Activated T-helper 1 cell treated with anti-CD3 and anti-CD28 coated beads, Interleukin-12 subunit alpha, Interleukin-12 subunit beta, Interleukin-2, Interleukin-4 antibody, amounts not matched to agents 30 ng/mL and 10 ng/mL and 1 ng/mL, durations not matched to agents 14 hours and 24 hours and 36 hours (primary cell): ENCODE measurements around the gene IZUMO4. TPM values are rescaled to one million over a fixed set of nuclear protein-coding genes. Genes with fewer than 3 reads are reported as not detected.

Source experiments
- DNase-seq: peaks from one replicate; pipeline ENCODE4 v3.0.0; 2021; ENCODE audit warnings: low spot score
- H3K27ac Mint-ChIP-seq: one replicate; pipeline ENCODE4 v1.8.0; 2021; ENCODE audit warnings: mild to moderate bottlenecking, mixed read lengths
- H3K27me3 Mint-ChIP-seq: one replicate; pipeline ENCODE4 v1.8.0; 2022; ENCODE audit warnings: mild to moderate bottlenecking, moderate library complexity, mixed read lengths; ENCODE audit not compliant: insufficient read depth
- H3K36me3 Mint-ChIP-seq: one replicate; pipeline ENCODE4 v1.8.0; 2021; ENCODE audit warnings: low read depth, mixed read lengths
- H3K4me1 Mint-ChIP-seq: one replicate; pipeline ENCODE4 v1.8.0; 2021; ENCODE audit warnings: low read depth, mixed read lengths
- H3K4me3 Mint-ChIP-seq: one replicate; pipeline ENCODE4 v1.8.0; 2021; ENCODE audit warnings: mild to moderate bottlenecking, moderate library complexity, mixed read lengths
- H3K9me3 Mint-ChIP-seq: one replicate; pipeline ENCODE4 v1.8.0; 2021; ENCODE audit warnings: mixed read lengths
- intact Hi-C: fragments of 100-400 bp; cut with micrococcal nuclease; formaldehyde crosslinking; loops from one replicate; pipeline ENCODE4 v1.15.1; 2024
- total RNA-seq: library from RNA; stranded (reverse); gene quantifications from 2 replicates; pipeline ENCODE4 v1.2.3, GENCODE V29; 2022

Gene IZUMO4
- total RNA-seq, 1 donor from 2014 or later: 7.1 TPM

DNA sequence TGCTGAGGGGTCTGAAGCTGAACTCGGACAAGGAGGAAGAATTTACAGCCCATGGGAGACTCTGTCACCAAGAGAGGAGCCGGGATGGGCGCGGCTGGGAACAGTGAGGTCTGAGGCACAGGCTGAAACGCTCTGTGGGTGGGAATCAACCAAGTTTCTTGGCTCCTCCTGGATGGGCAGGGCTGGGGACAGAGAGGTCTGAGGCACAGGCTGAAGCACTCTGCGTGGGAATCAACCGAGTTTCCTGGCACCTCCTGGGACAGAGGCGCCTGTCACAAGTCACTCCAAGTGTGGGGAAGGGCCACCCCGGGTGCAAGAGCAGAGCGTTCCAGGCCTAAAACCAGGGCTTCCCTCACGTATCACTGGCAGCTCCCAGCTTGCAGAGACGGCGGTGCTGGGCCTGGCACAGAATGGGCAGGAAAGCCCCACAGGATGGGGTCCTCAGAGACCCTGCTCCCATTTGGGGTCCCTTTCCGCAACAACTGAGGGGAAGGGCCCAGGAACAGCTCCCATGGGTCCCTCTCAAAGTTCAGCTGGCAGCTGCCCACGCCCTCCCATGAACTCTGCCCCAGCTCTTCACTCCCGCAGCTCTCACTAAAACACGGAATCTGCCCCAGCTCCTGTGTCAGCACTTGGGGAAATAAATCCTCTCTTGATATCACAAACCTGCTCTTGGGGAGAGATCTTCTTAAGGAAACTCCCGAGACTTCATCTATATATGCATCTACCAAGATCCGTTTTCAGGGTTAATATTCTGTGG, 36.2 kb downstream of the IZUMO4 start:
- H3K36me3 Mint-ChIP-seq: peaks cover 14% of the 10 kb centered on the region
- H3K4me3 Mint-ChIP-seq: no peak overlapping the region
- no peaks in the 10 kb centered on the region for H3K4me1 Mint-ChIP-seq
- H3K27me3 Mint-ChIP-seq: no peaks in the 10 kb centered on the region
- no peaks in the 10 kb centered on the region for H3K9me3 Mint-ChIP-seq
- intact Hi-C loops: no loop called here
- no peak for DNase-seq
- no peak overlapping the region for H3K27ac Mint-ChIP-seq

- no peak overlapping the region for H3K4me3 Mint-ChIP-seq
- no peaks in the 10 kb centered on the region for H3K4me1 Mint-ChIP-seq
- no peaks in the 10 kb centered on the region for H3K27me3 Mint-ChIP-seq
- H3K27ac Mint-ChIP-seq: no peak overlapping the region
- H3K9me3 Mint-ChIP-seq: no peaks in the 10 kb centered on the region
- H3K36me3 Mint-ChIP-seq: peaks cover 25% of the 10 kb centered on the region
- no peak for DNase-seq
- intact Hi-C loops: no loop called here
Measured at GRCh38 chr19:2135474-2136402, 39.0 kb downstream of the IZUMO4 start.

DNA sequence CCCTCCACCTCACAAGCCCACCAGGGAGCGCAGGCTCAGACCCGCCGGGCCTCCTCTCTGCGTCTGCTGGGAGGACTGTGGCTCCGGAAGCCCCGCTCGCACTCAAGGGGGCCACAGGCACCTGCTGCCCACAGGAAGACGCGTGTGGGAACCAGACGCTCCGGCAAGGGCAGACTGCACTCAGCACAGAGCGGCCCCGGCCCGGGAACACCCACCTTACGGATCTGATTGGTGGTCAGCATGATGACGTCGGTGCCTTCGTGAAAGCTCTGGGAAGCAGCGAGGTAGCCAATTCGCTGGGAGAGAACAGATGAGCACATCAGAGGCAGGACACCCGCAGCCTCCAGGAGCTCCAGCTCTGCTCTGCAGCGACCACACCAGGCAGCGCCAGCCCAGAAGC, 40.1 kb downstream of the IZUMO4 start:
- no peak for DNase-seq
- no peaks in the 10 kb centered on the region for H3K27me3 Mint-ChIP-seq
- intact Hi-C loops: no loop called here
- no peak overlapping the region for H3K4me3 Mint-ChIP-seq
- no peaks in the 10 kb centered on the region for H3K4me1 Mint-ChIP-seq
- peaks cover 28% of the 10 kb centered on the region for H3K36me3 Mint-ChIP-seq
- H3K27ac Mint-ChIP-seq: no peak overlapping the region
- H3K9me3 Mint-ChIP-seq: no peaks in the 10 kb centered on the region

- Mint-ChIP-seq H3K27ac (no peak overlapping the region), H3K27me3 (no peaks in the 10 kb centered on the region), H3K9me3 (no peaks in the 10 kb centered on the region), H3K4me1 (no peaks in the 10 kb centered on the region), H3K36me3 (peaks cover 22% of the 10 kb centered on the region), H3K4me3 (no peak overlapping the region)
- DNase-seq: no peak
- intact Hi-C loops: no loop called here
Measured at GRCh38 chr19:2138061-2138728, 41.5 kb downstream of the IZUMO4 start.

DNA sequence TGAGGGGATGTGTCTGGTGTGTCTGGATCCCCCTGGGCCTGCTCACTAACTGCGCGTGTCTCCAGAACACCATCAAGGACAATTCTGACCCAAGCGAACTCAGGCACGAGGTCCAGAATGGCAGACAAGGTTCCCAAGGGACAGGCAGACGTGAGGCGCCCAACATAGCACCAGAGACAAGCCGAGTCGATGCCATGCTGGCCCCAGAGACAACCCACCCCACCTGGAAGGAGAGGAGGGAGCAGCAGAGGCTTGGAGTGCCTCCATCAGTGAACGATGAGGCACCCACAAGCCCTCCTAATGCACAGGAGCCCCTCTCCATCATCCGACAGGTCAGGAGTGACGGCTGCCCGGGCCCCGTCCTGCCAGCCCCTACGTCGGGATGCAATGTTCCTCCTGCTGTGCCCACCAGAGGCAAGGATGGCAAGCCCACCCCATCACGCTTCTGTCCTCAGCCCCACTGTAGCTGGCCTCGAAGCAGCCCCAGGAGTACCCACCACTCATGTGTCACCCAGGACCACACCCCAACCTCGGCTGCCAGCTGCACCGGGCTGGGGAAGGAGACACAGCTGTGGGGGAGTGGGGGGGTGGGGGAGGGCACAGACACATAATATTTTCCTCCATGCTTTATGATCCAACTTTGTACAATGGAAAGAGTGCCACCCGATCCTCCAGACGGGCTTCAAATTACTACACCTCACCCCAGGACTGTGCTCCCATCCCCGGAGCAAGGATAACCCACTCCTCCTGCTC, 42.8 kb downstream of the IZUMO4 start:
- no peak overlapping the region for H3K4me3 Mint-ChIP-seq
- no peaks in the 10 kb centered on the region for H3K4me1 Mint-ChIP-seq
- no peaks in the 10 kb centered on the region for H3K9me3 Mint-ChIP-seq
- intact Hi-C loops: no loop called here
- peaks cover 20% of the 10 kb centered on the region for H3K36me3 Mint-ChIP-seq
- no peak for DNase-seq
- no peak overlapping the region for H3K27ac Mint-ChIP-seq
- no peaks in the 10 kb centered on the region for H3K27me3 Mint-ChIP-seq

- Mint-ChIP-seq H3K36me3 (peaks cover 20% of the 10 kb centered on the region), H3K4me3 (no peak overlapping the region), H3K27me3 (no peaks in the 10 kb centered on the region), H3K9me3 (no peaks in the 10 kb centered on the region), H3K27ac (no peak overlapping the region), H3K4me1 (no peaks in the 10 kb centered on the region)
- DNase-seq: no peak
- intact Hi-C loops: no loop called here
Measured at GRCh38 chr19:2140138-2140569, 43.4 kb downstream of the IZUMO4 start.

DNA sequence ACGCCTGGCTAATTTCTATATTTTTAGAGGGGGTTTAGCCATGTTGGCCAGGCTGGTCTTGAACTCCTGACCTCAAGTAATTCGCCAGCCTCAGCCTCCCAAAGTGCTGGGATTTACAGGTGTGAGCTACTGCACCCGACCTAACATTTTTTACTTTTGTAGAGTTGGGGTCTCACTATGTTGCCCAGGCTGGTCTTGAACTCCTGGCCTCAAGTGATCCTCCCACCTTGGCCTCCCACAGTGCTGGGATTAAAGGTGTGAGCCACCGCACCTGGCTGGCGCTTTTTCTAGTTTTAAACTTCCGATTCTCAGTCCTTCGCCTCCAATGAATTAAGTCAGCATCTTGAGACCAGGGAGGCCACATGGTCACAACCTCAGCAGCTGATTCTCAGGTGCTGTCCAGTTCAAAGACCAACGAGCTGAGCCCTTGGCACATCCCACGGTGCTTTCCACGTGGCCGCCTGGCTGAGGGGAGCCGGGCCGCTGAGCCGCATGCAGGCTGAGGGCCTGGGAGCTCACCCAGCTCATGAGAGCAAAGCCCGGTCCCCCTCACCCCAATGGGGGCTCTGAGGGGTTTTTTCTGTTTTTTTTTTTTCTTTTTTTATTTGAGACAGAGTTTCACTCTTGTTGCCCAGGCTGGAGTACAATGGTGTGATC, 45.6 kb downstream of the IZUMO4 start:
- intact Hi-C loops: no loop called here
- H3K27ac Mint-ChIP-seq: no peak overlapping the region
- peaks cover 8% of the 10 kb centered on the region for H3K4me1 Mint-ChIP-seq
- H3K27me3 Mint-ChIP-seq: no peaks in the 10 kb centered on the region
- H3K4me3 Mint-ChIP-seq: no peak overlapping the region
- no peaks in the 10 kb centered on the region for H3K9me3 Mint-ChIP-seq
- peaks cover 14% of the 10 kb centered on the region for H3K36me3 Mint-ChIP-seq
- DNase-seq: no peak

GRCh38 chr19:2144190-2144589, 47.5 kb downstream of the IZUMO4 start:
- Mint-ChIP-seq H3K9me3 (no peaks in the 10 kb centered on the region), H3K36me3 (peaks cover 8% of the 10 kb centered on the region), H3K27ac (no peak overlapping the region), H3K4me1 (peaks cover 20% of the 10 kb centered on the region), H3K27me3 (no peaks in the 10 kb centered on the region), H3K4me3 (no peak overlapping the region)
- no peak for DNase-seq
- intact Hi-C loops: no loop called here

GRCh38 chr19:2145831-2146241, 49.1 kb downstream of the IZUMO4 start:
- no peak for DNase-seq
- no peaks in the 10 kb centered on the region for H3K27me3 Mint-ChIP-seq
- peaks cover 33% of the 10 kb centered on the region for H3K4me1 Mint-ChIP-seq
- H3K4me3 Mint-ChIP-seq: no peak overlapping the region
- no peaks in the 10 kb centered on the region for H3K9me3 Mint-ChIP-seq
- peak overlapping the region; percentile 67 for H3K27ac Mint-ChIP-seq
- H3K36me3 Mint-ChIP-seq: peaks cover 7% of the 10 kb centered on the region
- intact Hi-C loops: no loop called here

GRCh38 chr19:2148482-2149135, 51.9 kb downstream of the IZUMO4 start:
- peaks cover 1% of the 10 kb centered on the region for H3K27me3 Mint-ChIP-seq

More at GRCh38 chr19:2148482-2149135, 51.9 kb downstream of the IZUMO4 start:
- intact Hi-C loops: no loop called here
- Mint-ChIP-seq H3K4me3 (peak overlapping the region; percentile 78), H3K36me3 (peaks cover 4% of the 10 kb centered on the region), H3K27ac (peak overlapping the region; percentile 63), H3K9me3 (no peaks in the 10 kb centered on the region), H3K4me1 (peaks cover 41% of the 10 kb centered on the region)
- DNase-seq: no peak
